ENCODE results near the gene AK3. TPM values are rescaled to one million over a fixed set of nuclear protein-coding genes. Genes with fewer than 3 reads are reported as not detected.
A peak's percentile ranks its signal among the peaks of the same experiment; 100 is the strongest.

Gene AK3
- polyA plus RNA-seq, 1 experiment: 30.1 TPM

DNA sequence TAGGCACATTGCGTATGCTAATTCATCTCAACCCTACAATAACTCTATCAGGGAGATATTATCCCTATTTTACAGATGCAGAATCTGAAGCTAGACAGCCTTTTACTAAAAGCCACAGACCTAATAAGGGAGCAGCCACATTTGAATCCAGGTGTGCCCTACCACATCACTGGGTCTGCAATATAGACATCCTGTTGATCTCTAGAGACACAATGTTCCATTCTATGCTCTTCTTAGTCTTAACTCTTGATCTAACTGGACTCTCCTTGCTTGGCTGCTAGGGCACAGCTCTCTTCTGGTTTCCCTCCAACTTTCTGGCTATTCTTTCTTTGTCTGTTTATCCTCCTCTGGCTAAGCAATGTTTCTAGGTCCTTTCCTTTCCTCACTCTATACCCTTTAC, 73.3 kb downstream of the AK3 start:
- no peak overlapping the region for H3K4me3 ChIP-seq (ENCODE audit: low read depth, low read length)
- TF ChIP-seq CTCF (IDR thresholded peaks at IDR 0.05; ENCODE audit: insufficient read depth, low read depth, low read length): no peak
- DNase-seq (ENCODE audit: low read depth): no peak
- ChIA-PET POLR2A (no interaction called here), CTCF (interaction anchor here (1.4 kb wide), 1 partner anchor 12 kb away, joined by 3 read pairs; the partner anchor contains the start of gene CDC37L1)
- no peaks in the 10 kb centered on the region for H3K36me3 ChIP-seq (ENCODE audit: control insufficient read depth, insufficient read depth, low read length)
- no peaks in the 10 kb centered on the region for H3K27me3 ChIP-seq (ENCODE audit: control insufficient read depth, insufficient read depth, low read length)

DNA sequence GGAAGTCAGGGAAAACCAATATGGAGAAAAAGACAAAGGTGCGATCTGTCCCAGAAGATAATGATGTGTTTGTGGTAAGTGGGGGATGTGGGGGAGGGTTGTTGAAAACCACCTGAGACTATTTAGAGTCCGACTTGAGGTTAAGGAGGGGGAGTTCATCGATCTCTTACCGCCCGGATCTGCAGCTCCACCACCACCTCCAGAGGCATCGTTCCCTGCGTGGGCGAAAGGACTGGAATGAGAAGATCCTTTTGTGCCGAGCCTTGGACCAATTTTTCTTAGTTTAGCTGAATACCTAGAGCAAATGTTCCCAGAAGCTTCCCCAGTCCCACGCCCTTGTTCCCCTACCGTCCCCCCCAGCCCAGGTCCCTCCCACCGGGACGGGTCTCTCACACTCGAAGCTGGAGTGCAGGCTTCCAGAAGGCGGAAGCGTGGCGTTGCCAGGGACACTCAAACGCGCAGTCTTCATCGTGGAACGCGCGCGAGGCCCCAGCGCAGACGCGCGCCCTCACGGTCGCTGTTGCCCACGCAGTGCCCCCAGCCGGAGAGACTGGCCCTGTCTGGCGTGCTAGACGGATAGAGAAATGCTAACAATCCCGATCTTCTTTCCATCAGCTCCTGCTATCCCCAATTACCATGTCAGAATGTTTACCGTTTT, 74.8 kb downstream of the AK3 start, which contains the start of gene SPATA6L:
Gene SPATA6L (minus strand): TSS at position 439 of the 658 bp plus-strand sequence. CDS start 230 bp downstream, at position 209.
- CTCF ChIA-PET: interaction anchor here (0.6 to 1.8 kb wide), 5 partner anchors 9 to 93 kb away, joined by 3 to 4 read pairs (median 3); no protein-coding TSS in a partner anchor
- Histone ChIP-seq H3K27me3 (ENCODE audit: control insufficient read depth, insufficient read depth, low read length) (no peaks in the 10 kb centered on the region), H3K36me3 (ENCODE audit: control insufficient read depth, insufficient read depth, low read length) (no peaks in the 10 kb centered on the region), H3K4me3 (ENCODE audit: low read depth, low read length) (peak within 1 kb of the TSS; percentile 48)
- DNase-seq (ENCODE audit: low read depth): no peak
- TF ChIP-seq CTCF (IDR thresholded peaks at IDR 0.05; ENCODE audit: insufficient read depth, low read depth, low read length): peak; percentile 27; the same call in 1 of the 2 replicates
- POLR2A ChIA-PET: interaction anchor here (0.7 kb wide), 1 partner anchor 255 kb away, joined by 3 read pairs; no protein-coding TSS in a partner anchor

DNA sequence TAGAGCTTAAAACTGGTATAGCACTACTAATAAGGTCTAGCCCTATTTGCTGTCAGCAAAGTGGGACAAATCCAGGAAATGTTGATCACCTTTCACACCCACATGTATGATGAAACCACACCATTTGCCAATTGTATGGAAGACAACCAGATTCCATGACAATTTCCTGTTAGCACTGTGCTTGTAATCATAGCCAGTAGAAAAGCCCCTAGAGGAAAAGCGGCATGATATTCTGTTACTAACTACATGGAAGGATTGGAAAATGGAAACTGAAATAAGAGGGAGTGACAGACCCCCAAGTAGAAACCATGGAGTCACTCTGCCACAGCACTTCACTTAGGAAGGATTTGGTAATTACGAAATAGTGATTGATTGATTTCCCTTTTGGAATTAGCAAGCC, 75.6 kb downstream of the AK3 start:
- H3K4me3 ChIP-seq (ENCODE audit: low read depth, low read length): no peak overlapping the region
- POLR2A ChIA-PET: no interaction called here

DNA sequence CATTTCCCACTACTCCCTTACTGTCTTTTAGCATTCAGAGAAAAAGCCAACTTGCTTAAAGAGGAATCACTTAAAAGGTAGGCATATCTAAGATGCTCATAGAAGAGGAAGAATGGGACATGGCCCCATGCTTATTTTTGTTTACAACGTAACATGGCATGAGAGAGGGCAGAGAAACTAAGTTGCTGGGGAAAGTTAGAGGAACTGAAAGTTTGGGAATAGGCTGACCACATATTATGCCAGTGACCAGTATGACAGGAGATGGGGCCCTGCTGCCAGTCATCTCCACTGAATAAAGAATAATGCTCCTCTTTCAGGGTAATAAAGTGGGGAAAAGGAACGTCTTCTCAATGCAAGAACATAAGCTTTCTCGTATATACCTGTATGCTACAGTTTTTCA, 77.0 kb downstream of the AK3 start:
- Histone ChIP-seq H3K27me3 (ENCODE audit: control insufficient read depth, insufficient read depth, low read length) (no peaks in the 10 kb centered on the region), H3K36me3 (ENCODE audit: control insufficient read depth, insufficient read depth, low read length) (no peaks in the 10 kb centered on the region), H3K4me3 (ENCODE audit: low read depth, low read length) (no peak overlapping the region)
- DNase-seq (ENCODE audit: low read depth): no peak
- CTCF ChIA-PET: interaction anchor here (1.0 kb wide), 3 partner anchors 11 to 96 kb away, joined by 3 read pairs; no protein-coding TSS in a partner anchor
- POLR2A ChIA-PET: no interaction called here
- no peak for TF ChIP-seq CTCF (IDR thresholded peaks at IDR 0.05; ENCODE audit: insufficient read depth, low read depth, low read length)

More for the DNA sequence above, 75.6 kb downstream of the AK3 start:
- no peaks in the 10 kb centered on the region for H3K27me3 ChIP-seq (ENCODE audit: control insufficient read depth, insufficient read depth, low read length)
- CTCF ChIA-PET: interaction anchor here (0.6 to 1.8 kb wide), 4 partner anchors 9 to 94 kb away, joined by 3 to 4 read pairs (median 3); no protein-coding TSS in a partner anchor
- TF ChIP-seq CTCF (IDR thresholded peaks at IDR 0.05; ENCODE audit: insufficient read depth, low read depth, low read length): no peak
- H3K36me3 ChIP-seq (ENCODE audit: control insufficient read depth, insufficient read depth, low read length): no peaks in the 10 kb centered on the region
- no peak for DNase-seq (ENCODE audit: low read depth)

DNA sequence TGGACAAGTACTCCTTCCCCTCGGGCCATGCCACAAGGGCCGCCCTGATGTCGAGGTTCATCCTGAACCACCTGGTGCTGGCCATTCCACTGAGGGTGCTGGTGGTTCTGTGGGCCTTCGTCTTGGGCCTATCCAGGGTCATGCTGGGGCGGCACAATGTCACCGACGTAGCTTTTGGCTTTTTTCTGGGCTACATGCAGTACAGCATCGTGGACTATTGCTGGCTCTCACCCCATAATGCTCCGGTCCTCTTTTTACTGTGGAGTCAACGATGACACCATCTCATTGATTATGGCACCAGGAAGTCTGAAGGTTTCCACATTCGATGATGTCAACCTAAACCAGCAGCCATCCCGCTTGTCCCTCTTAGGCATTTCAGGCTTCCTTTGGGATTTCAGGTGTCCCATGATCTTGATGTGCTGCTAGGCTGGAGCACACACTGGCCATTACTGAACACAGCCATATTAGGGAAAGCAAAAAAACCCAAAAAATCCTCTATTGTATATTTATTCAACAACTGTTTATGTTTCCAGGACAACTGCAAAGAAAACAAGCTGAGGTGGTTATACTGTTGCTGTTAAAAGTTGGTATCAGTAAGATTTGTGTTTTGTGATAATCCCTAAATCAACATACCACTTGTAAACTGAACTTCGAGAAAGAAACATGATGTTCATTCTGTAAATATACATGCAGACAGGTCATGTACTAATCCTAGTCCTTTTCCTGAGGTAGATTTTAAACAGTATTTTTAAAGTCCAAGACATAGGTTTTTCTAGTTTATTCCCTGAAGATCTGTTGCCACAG, 77.8 kb downstream of the AK3 start:
- no peak for TF ChIP-seq CTCF (IDR thresholded peaks at IDR 0.05; ENCODE audit: insufficient read depth, low read depth, low read length)
- POLR2A ChIA-PET: interaction anchor here (0.6 kb wide), 1 partner anchor 16 kb away, joined by 8 read pairs; the partner anchor contains the start of gene CDC37L1
- CTCF ChIA-PET: interaction anchor here (0.5 to 1.0 kb wide), 5 partner anchors 10 to 96 kb away, joined by 3 read pairs; no protein-coding TSS in a partner anchor

More for the DNA sequence above, 77.8 kb downstream of the AK3 start:
- no peak for DNase-seq (ENCODE audit: low read depth)
- H3K27me3 ChIP-seq (ENCODE audit: control insufficient read depth, insufficient read depth, low read length): no peaks in the 10 kb centered on the region
- peak overlapping the region; percentile 74 for H3K4me3 ChIP-seq (ENCODE audit: low read depth, low read length)
- no peaks in the 10 kb centered on the region for H3K36me3 ChIP-seq (ENCODE audit: control insufficient read depth, insufficient read depth, low read length)

Measured in BJ (cell line).